HepG2 (cell line): ENCODE data around the gene TMPO. TPM values are rescaled to one million over a fixed set of nuclear protein-coding genes. Genes with fewer than 3 reads are reported as not detected.

ENCODE experiments used
- FOSL2 ChIP-seq: sonication (generic); formaldehyde crosslinking; IDR thresholded peaks from 2 replicates; pipeline ENCODE4 v1.4.0; 2020; ENCODE audit warnings: missing genetic modification reagents
- HNRNPH1 ChIP-seq: fragments of 200-400 bp; formaldehyde crosslinking; optimal IDR thresholded peaks from 2 replicates; pipeline ENCODE3; 2017; ENCODE audit warnings: mild to moderate bottlenecking, low read depth, low read length
- NFIB ChIP-seq: sonication (generic); formaldehyde crosslinking; IDR thresholded peaks from 2 replicates; pipeline ENCODE4 v1.9.0; 2021; ENCODE audit warnings: missing genetic modification reagents, mild to moderate bottlenecking, borderline replicate concordance
- REST ChIP-seq, 2 experiments: IDR thresholded peaks; 2 replicates each; pipeline ENCODE4 v1.6.1; 2011 to 2012; ENCODE audit warnings: low read length in 2 of 2, borderline replicate concordance in 1 of 2, low read depth in 1 of 2, mild to moderate bottlenecking in 1 of 2, moderate library complexity in 1 of 2
- XRCC5 ChIP-seq: fragments of 200-400 bp; formaldehyde crosslinking; optimal IDR thresholded peaks from 2 replicates; pipeline ENCODE3; 2017; ENCODE audit warnings: mild to moderate bottlenecking, low read length
- ZBTB20 ChIP-seq: sonication (generic); formaldehyde crosslinking; IDR thresholded peaks from 2 replicates; pipeline ENCODE4 v1.8.1; 2023; ENCODE audit warnings: missing genetic modification reagents, low read depth, mild to moderate bottlenecking, borderline replicate concordance
- ZC3H13 ChIP-seq: sonication (generic); formaldehyde crosslinking; IDR thresholded peaks from 2 replicates; pipeline ENCODE4 v1.8.1; 2023; ENCODE audit warnings: mild to moderate bottlenecking, missing genetic modification reagents, moderate library complexity
- ZNF512B ChIP-seq: sonication (generic); formaldehyde crosslinking; IDR thresholded peaks from 2 replicates; pipeline ENCODE4 v1.5.1; 2020; ENCODE audit warnings: missing genetic modification reagents, mild to moderate bottlenecking, borderline replicate concordance
- ZNF552 ChIP-seq: sonication (generic); formaldehyde crosslinking; IDR thresholded peaks from 2 replicates; pipeline ENCODE4 v1.9.0; 2022; ENCODE audit warnings: missing genetic modification reagents, mild to moderate bottlenecking, borderline replicate concordance
- polyA plus RNA-seq, 8 experiments: library from polyadenylated mRNA; depleted of rRNA in 3 of 8; stranded (reverse) in 7 of 8; unstranded in 1 of 8; fragments of >200 nt; fragmentation: Illumina TruSeq in 4 of 8; extraction: Trizol in 4 of 8; gene quantifications; 2 replicates each; pipeline versions ENCODE4 v1.2.1 to v1.2.3, GENCODE V29; 2011 to 2016; ENCODE audit warnings: low read depth in 4 of 8, missing spikeins in 1 of 8, mixed read lengths in 1 of 8; ENCODE audit not compliant: insufficient read depth in 1 of 8
- total RNA-seq, 5 experiments: library from RNA; depleted of rRNA; stranded (reverse); fragments of >200 nt; fragmentation: Illumina TruSeq; extraction: Trizol; gene quantifications; 2 replicates each; pipeline ENCODE4 v1.2.3, GENCODE V29; 2016; ENCODE audit warnings: low read depth in 1 of 5
- TF ChIP-seq, protein P1 (sequence below): sonication (generic); formaldehyde crosslinking; IDR thresholded peaks from 2 replicates; pipeline ENCODE4 v1.4.0; 2020; ENCODE audit warnings: missing genetic modification reagents

The TMPO gene
- total and polyA plus RNA-seq, 2 of the 13 experiments (the other 11 are each of a cell fraction or from before 2014, with no cell fraction given): 24.2 to 167 TPM

- peak in 1 of 2 experiments; percentile 54; a peak in 1 of 4 replicates for TF ChIP-seq REST (IDR thresholded peaks at IDR 0.05; ENCODE audit: borderline replicate concordance in 1 of 2, low read depth in 1 of 2, low read length in 2 of 2)
- TF ChIP-seq ZBTB20 (CRISPR knock-in tag): peak; percentile 73
- peak; percentile 40 for TF ChIP-seq XRCC5
- peak; percentile 87 for TF ChIP-seq ZNF552
- no peak for TF ChIP-seq ZNF512B
- TF ChIP-seq HNRNPH1: no peak
- no peak for TF ChIP-seq NFIB (CRISPR knock-in tag)
- TF ChIP-seq, protein P1, sequence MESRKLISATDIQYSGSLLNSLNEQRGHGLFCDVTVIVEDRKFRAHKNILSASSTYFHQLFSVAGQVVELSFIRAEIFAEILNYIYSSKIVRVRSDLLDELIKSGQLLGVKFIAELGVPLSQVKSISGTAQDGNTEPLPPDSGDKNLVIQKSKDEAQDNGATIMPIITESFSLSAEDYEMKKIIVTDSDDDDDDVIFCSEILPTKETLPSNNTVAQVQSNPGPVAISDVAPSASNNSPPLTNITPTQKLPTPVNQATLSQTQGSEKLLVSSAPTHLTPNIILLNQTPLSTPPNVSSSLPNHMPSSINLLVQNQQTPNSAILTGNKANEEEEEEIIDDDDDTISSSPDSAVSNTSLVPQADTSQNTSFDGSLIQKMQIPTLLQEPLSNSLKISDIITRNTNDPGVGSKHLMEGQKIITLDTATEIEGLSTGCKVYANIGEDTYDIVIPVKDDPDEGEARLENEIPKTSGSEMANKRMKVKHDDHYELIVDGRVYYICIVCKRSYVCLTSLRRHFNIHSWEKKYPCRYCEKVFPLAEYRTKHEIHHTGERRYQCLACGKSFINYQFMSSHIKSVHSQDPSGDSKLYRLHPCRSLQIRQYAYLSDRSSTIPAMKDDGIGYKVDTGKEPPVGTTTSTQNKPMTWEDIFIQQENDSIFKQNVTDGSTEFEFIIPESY (CRISPR knock-in tag): 0 out of 2 replicates have a peak, but pooled peaks have one; percentile 39
- no peak for TF ChIP-seq ZC3H13 (CRISPR knock-in tag)
- peak; percentile 78 for TF ChIP-seq FOSL2 (CRISPR knock-in tag)
Measured at GRCh38 chr12:98593351-98594049, 78.1 kb downstream of the TMPO start, which contains the start of gene SLC25A3 (continued).
